Measurements from ENCODE around the gene UGGT2. TPM values are rescaled to one million over a fixed set of nuclear protein-coding genes. Genes with fewer than 3 reads are reported as not detected.
"Not testable (repeated sequence)": the region's sequence is repeated elsewhere in the genome, so short reads cannot be mapped to it uniquely, and the experiment has no call there.

UGGT2 gene
- total RNA-seq, 1 experiment from 2014 or later = 34.5 TPM

- H2BK5ac ChIP-seq (ENCODE audit: insufficient read length, low read length); H3K4ac ChIP-seq (ENCODE audit: low read depth, low read length); H2BK15ac ChIP-seq (ENCODE audit: low read depth, low read length); H3K14ac ChIP-seq (ENCODE audit: insufficient read depth, low read length); H3K9me3 ChIP-seq (ENCODE audit: control insufficient read depth, low read depth, low read length); H4K8ac ChIP-seq (replicated peaks; ENCODE audit: insufficient read length, low read depth, low read length); H3K56ac ChIP-seq (ENCODE audit: insufficient read length, low read depth, low read length); H3K79me1 ChIP-seq (ENCODE audit: insufficient read depth, low read depth, low read length, poor library complexity, severe bottlenecking); H3K27ac ChIP-seq (ENCODE audit: insufficient read length, low read depth, low read length); H3K4me2 ChIP-seq (ENCODE audit: insufficient read depth, insufficient read length, low read length); H3K9ac ChIP-seq (ENCODE audit: extremely low read depth, insufficient read length, low read length); H3K23me2 ChIP-seq (ENCODE audit: insufficient read length, low read depth, low read length, poor library complexity, severe bottlenecking); H4K91ac ChIP-seq (ENCODE audit: insufficient read length, low read depth, low read length); H3K27ac Mint-ChIP-seq; H2AFZ ChIP-seq (ENCODE audit: low read length); H4K5ac ChIP-seq (ENCODE audit: insufficient read length, low read depth, low read length); H3K4me1 ChIP-seq (ENCODE audit: insufficient read depth, low read length); H3T11ph ChIP-seq (ENCODE audit: low read length); DNase-seq; H2BK120ac ChIP-seq (ENCODE audit: low read depth, low read length, poor library complexity, severe bottlenecking); H2BK20ac ChIP-seq (ENCODE audit: low read depth, low read length, poor library complexity, severe bottlenecking); H3K27me3 Mint-ChIP-seq (ENCODE audit: low read depth); H3K18ac ChIP-seq (ENCODE audit: insufficient read length, low read depth, low read length); H2BK12ac ChIP-seq (ENCODE audit: insufficient read length, low read depth, low read length); H3K27me3 ChIP-seq (ENCODE audit: insufficient read depth, low read length); H2AK5ac ChIP-seq (ENCODE audit: insufficient read length, low read length); H4K20me1 ChIP-seq (ENCODE audit: control insufficient read depth, insufficient read depth, insufficient read length); H3K23ac ChIP-seq (ENCODE audit: insufficient read length, low read depth, low read length): not testable (repeated sequence)
- H3K4me1 Mint-ChIP-seq = peaks cover 10 to 18% of the 10 kb centered on the region in 2 experiments
- H3K9me3 Mint-ChIP-seq = peaks cover 12 to 17% of the 10 kb centered on the region in 2 experiments
- no CpG with 5 or more reads among the region's 5 CpGs for WGBS (ENCODE audit: extremely low coverage, insufficient read length, low lambda C conversion rate)
- peak overlapping the region; percentile 93 to 95; a peak in 4 of 5 replicates for H3K4me3 Mint-ChIP-seq
- H3K79me2 ChIP-seq (ENCODE audit: insufficient read depth, low read length) = peaks cover 14% of the 10 kb centered on the region; the same call in 1 of the 2 replicates
- H3K36me3 Mint-ChIP-seq (ENCODE audit: insufficient read depth in 1 of 3, low read depth in 3 of 3) = peaks cover 27 to 31% (median 30%) of the 10 kb centered on the region in 3 experiments
These were observed 1.7 kb downstream of the UGGT2 start for GRCh38 chr13:96051491-96051890.

GRCh38 chr13:96050955-96051354 is 2.2 kb downstream of the UGGT2 start:
- H3K79me2 ChIP-seq (ENCODE audit: insufficient read depth, low read length) = peaks cover 14% of the 10 kb centered on the region; the same call in 1 of the 2 replicates
- H3K18ac ChIP-seq (ENCODE audit: insufficient read length, low read depth, low read length); H2BK15ac ChIP-seq (ENCODE audit: low read depth, low read length); H3K23ac ChIP-seq (ENCODE audit: insufficient read length, low read depth, low read length); H2BK12ac ChIP-seq (ENCODE audit: insufficient read length, low read depth, low read length); H2BK20ac ChIP-seq (ENCODE audit: low read depth, low read length, poor library complexity, severe bottlenecking); H2AFZ ChIP-seq (ENCODE audit: low read length); H3K23me2 ChIP-seq (ENCODE audit: insufficient read length, low read depth, low read length, poor library complexity, severe bottlenecking); H4K20me1 ChIP-seq (ENCODE audit: control insufficient read depth, insufficient read depth, insufficient read length); H3K79me1 ChIP-seq (ENCODE audit: insufficient read depth, low read depth, low read length, poor library complexity, severe bottlenecking); H3K4me1 ChIP-seq (ENCODE audit: insufficient read depth, low read length); H3T11ph ChIP-seq (ENCODE audit: low read length); DNase-seq; H2BK5ac ChIP-seq (ENCODE audit: insufficient read length, low read length); H2BK120ac ChIP-seq (ENCODE audit: low read depth, low read length, poor library complexity, severe bottlenecking); H4K5ac ChIP-seq (ENCODE audit: insufficient read length, low read depth, low read length); H3K27me3 ChIP-seq (ENCODE audit: insufficient read depth, low read length); H3K56ac ChIP-seq (ENCODE audit: insufficient read length, low read depth, low read length); H3K4me2 ChIP-seq (ENCODE audit: insufficient read depth, insufficient read length, low read length); H4K91ac ChIP-seq (ENCODE audit: insufficient read length, low read depth, low read length); H3K14ac ChIP-seq (ENCODE audit: insufficient read depth, low read length); H3K27me3 Mint-ChIP-seq (ENCODE audit: low read depth); H3K9ac ChIP-seq (ENCODE audit: extremely low read depth, insufficient read length, low read length); H4K8ac ChIP-seq (replicated peaks; ENCODE audit: insufficient read length, low read depth, low read length); H3K9me3 ChIP-seq (ENCODE audit: control insufficient read depth, low read depth, low read length); H3K4ac ChIP-seq (ENCODE audit: low read depth, low read length); H2AK5ac ChIP-seq (ENCODE audit: insufficient read length, low read length); H3K27ac Mint-ChIP-seq; H3K27ac ChIP-seq (ENCODE audit: insufficient read length, low read depth, low read length): not testable (repeated sequence)
- no CpG with 5 or more reads among the region's 4 CpGs for WGBS (ENCODE audit: extremely low coverage, insufficient read length, low lambda C conversion rate)
- peaks cover 33 to 37% (median 35%) of the 10 kb centered on the region in 3 experiments for H3K36me3 Mint-ChIP-seq (ENCODE audit: insufficient read depth in 1 of 3, low read depth in 3 of 3)
- peak overlapping the region in 1 of 2 experiments; percentile 38; a peak in 1 of 5 replicates for H3K4me3 Mint-ChIP-seq
- peaks cover 17 to 23% of the 10 kb centered on the region in 2 experiments for H3K9me3 Mint-ChIP-seq
- peaks cover 10 to 18% of the 10 kb centered on the region in 2 experiments for H3K4me1 Mint-ChIP-seq
